Central memory CD8-positive, alpha-beta T cell (primary cell): ENCODE data around the gene ACTA2.

Experiments
- ATAC-seq: fragments of 150-1000 bp; cut with Tn5 transposase; replicated peaks from 2 replicates; pipeline ENCODE4 v1.10.0; 2022; ENCODE audit warnings: mild to moderate bottlenecking, moderate FRiP score, moderate number of reproducible peaks; ENCODE audit not compliant: poor library complexity, severe bottlenecking; ENCODE audit errors: extremely low read depth
- DNase-seq, 2 donors: peaks; one replicate each; pipeline ENCODE4 v3.0.0; 2021; ENCODE audit warnings: low spot score in 2 of 2
- H3K27ac Mint-ChIP-seq: one replicate; pipeline ENCODE4 v1.8.0; 2022; ENCODE audit warnings: low read depth, mild to moderate bottlenecking, moderate library complexity, mixed read lengths
- H3K27me3 Mint-ChIP-seq: one replicate; pipeline ENCODE4 v1.8.0; 2022; ENCODE audit warnings: mixed read lengths
- H3K36me3 Mint-ChIP-seq: one replicate; pipeline ENCODE4 v1.8.0; 2022; ENCODE audit warnings: mild to moderate bottlenecking, moderate library complexity, mixed read lengths; ENCODE audit not compliant: insufficient read depth
- H3K4me1 Mint-ChIP-seq: one replicate; pipeline ENCODE4 v1.8.0; 2022; ENCODE audit warnings: mixed read lengths
- H3K4me3 Mint-ChIP-seq: one replicate; pipeline ENCODE4 v1.8.0; 2022; ENCODE audit warnings: mild to moderate bottlenecking, moderate library complexity, mixed read lengths
- H3K9me3 Mint-ChIP-seq: one replicate; pipeline ENCODE4 v1.8.0; 2022; ENCODE audit warnings: mixed read lengths

ACTA2 gene

DNA sequence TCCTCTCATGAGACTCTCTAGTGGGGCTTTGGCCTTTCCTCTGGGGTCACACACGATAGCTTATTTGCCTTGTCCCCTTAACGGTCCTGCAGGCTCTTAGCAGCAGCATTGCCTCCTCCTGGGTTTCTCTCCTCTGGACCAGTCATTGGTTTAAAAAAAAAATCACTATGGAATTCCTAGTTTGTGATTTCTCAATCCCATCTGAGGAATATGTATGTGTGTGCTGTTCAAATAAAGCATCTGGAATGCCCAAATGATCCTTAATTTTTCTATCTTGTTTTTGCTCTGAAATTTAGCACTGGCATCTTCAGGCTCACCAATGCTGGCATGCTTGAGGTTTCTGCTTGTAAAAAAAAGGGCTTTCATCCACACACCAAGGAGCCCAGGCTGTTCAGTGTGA is 30.5 kb downstream of the ACTA2 start:
- Mint-ChIP-seq H3K4me1 (no peaks in the 10 kb centered on the region), H3K36me3 (peaks cover 32% of the 10 kb centered on the region), H3K27ac (no peak overlapping the region), H3K27me3 (no peaks in the 10 kb centered on the region), H3K4me3 (no peak overlapping the region), H3K9me3 (no peaks in the 10 kb centered on the region)
- no peak for DNase-seq
- no peak for ATAC-seq

DNA sequence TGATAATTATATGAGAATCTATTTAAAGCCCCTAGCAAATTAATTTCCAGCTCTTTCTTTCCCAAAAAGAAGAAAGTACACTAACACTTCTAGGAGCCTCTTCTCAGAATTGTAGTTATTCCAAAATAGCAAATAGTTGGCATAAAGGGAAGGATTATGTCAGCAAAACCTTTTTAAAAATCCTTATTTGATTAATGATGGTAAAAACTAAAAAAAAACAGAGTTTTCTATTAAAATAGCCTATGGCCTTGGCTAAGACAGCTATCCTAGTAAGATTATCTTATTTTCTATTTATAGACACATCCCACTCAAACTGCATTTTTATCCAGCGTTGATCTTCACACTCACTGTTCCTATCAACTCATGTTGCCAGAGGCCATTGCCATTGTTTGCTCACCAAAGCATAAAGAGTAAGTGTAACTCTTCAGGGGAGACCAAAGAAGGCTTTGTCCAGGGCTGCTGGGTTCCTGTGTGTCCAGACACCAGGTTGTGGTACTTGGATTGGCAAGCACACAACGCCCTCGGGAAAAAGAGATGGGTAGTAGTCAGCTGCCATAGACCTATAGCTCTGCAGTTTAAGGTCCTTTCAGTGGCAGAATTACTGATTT is 31.5 kb downstream of the ACTA2 start:
- ATAC-seq, result no peak
- Mint-ChIP-seq H3K36me3 (peaks cover 25% of the 10 kb centered on the region), H3K4me1 (no peaks in the 10 kb centered on the region), H3K4me3 (no peak overlapping the region), H3K27me3 (no peaks in the 10 kb centered on the region), H3K27ac (no peak overlapping the region), H3K9me3 (no peaks in the 10 kb centered on the region)
- no peak for DNase-seq

DNA sequence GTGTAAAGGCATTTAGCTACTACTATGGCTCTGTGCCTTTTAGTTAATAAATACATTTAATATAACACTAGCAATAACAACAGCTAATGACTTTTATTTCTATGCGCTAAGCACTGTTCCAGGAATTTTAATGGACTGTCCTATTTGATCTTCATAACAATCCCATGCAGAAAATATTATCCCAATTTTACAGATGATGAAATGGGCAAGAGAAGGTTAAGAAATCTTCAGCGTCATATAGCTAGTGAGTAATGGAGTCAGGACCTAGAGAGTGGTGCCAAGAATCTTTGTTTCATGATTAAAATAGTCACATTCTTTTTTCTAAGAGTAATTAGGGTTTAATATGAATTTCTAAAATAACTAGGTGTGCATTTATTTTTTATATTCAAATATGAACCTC is 32.4 kb downstream of the ACTA2 start:
- DNase-seq (no peak), ATAC-seq (no peak)
- H3K9me3 Mint-ChIP-seq, result no peaks in the 10 kb centered on the region
- H3K36me3 Mint-ChIP-seq, result peaks cover 22% of the 10 kb centered on the region
- H3K4me3 Mint-ChIP-seq, result no peak overlapping the region
- H3K27me3 Mint-ChIP-seq, result no peaks in the 10 kb centered on the region
- no peak overlapping the region for H3K27ac Mint-ChIP-seq
- H3K4me1 Mint-ChIP-seq, result no peaks in the 10 kb centered on the region

DNA sequence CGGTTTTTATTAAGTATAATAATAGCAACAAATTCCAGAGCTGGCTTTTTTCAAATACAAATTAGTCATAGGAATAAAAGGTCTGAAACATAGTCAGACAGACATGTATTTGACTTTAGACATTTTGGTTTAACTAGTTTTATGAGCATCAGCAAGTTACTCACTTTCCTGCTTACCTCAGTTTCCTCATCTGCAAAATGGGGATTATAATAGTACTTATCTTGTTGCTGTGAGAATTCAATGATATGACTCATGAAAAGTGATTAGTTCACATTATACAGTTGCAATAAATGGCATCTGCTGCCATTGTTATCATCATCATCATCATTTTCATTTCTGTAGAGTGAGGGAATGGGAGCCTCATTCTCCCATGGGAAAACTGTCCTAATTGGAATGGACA is 33.5 kb downstream of the ACTA2 start:
- no peak for ATAC-seq
- Mint-ChIP-seq H3K36me3 (peaks cover 20% of the 10 kb centered on the region), H3K27me3 (no peaks in the 10 kb centered on the region), H3K4me3 (no peak overlapping the region), H3K27ac (no peak overlapping the region), H3K9me3 (no peaks in the 10 kb centered on the region), H3K4me1 (no peaks in the 10 kb centered on the region)
- DNase-seq, result no peak

DNA sequence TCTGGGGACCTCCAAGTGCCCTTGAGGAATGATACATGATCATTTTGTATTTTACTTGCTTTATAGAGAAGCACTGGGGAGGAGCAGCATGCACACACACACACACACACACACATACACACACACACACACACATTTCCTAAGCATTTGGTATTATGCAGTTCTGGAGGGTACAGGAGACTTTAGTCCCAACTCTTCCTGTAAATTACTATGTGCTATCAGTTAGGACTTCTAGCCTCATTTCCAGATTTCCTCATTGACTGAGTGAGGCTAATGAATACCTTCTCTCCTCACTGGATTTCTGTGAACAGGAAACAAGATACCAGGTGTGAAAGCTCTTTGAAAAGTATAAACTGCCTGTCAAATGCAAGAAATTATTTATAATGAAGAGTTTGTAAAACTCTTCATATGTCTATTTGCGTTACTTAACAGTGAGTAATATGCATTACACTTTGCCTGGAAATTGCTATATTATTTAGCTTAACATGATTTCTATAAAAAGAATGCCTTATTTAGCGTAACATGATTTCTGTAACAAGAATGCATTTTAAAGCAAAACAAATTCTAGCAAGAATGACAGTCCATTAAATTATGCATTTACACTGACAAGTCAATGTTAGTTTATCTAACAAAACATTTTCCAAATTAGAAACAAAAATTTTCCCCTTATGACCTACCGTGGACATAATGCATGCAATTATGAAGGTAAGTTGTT is 34.2 kb downstream of the ACTA2 start:
- no peak for DNase-seq
- no peak for ATAC-seq
- Mint-ChIP-seq H3K27ac (no peak overlapping the region), H3K4me3 (no peak overlapping the region), H3K9me3 (no peaks in the 10 kb centered on the region), H3K36me3 (peaks cover 20% of the 10 kb centered on the region), H3K27me3 (no peaks in the 10 kb centered on the region), H3K4me1 (no peaks in the 10 kb centered on the region)

DNA sequence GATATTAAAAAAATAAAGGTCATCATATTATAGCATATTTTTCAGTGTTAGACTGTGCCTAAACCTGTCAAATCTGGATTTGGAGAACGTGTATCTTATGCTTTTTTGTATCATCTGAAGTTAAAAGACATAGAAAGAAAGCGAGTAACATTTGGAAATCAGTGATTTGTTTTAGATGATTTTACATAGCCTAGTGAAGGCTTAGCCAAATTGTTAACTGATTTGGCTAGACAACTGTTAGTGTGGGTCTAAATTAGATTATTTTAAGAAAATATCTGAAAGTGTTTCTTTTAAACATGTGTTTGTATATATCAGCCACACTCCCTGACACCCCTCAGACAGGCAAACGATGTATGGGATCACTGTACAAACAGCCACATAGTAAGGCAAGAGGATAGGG is 35.6 kb downstream of the ACTA2 start:
- no peak overlapping the region for H3K27ac Mint-ChIP-seq
- DNase-seq (no peak), ATAC-seq (no peak)
- H3K4me3 Mint-ChIP-seq, result no peak overlapping the region
- H3K9me3 Mint-ChIP-seq, result no peaks in the 10 kb centered on the region
- H3K27me3 Mint-ChIP-seq, result no peaks in the 10 kb centered on the region
- no peaks in the 10 kb centered on the region for H3K4me1 Mint-ChIP-seq
- peaks cover 18% of the 10 kb centered on the region for H3K36me3 Mint-ChIP-seq

DNA sequence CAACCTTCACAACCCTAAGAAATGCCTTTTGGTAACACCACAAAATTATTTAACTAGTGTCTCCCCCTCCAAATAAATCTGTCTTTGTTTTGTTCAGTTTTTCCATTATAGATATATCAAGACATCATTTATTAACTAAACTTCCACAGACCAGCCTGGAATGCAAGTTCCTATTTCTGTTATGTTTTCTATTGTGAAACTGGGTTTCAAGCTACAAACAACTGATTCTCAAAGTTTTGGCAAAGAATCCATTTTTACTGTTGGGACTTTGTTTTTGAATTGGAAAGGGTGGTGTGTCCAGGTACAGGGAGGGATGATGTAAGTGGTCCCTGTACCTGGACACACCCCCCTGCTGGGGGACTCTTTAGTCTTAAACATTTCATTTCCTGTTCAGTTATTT is 36.3 kb downstream of the ACTA2 start:
- H3K9me3 Mint-ChIP-seq, result no peaks in the 10 kb centered on the region
- H3K27me3 Mint-ChIP-seq, result no peaks in the 10 kb centered on the region
- no peak overlapping the region for H3K4me3 Mint-ChIP-seq
- ATAC-seq (no peak), DNase-seq (no peak)
- H3K27ac Mint-ChIP-seq, result no peak overlapping the region
- peaks cover 21% of the 10 kb centered on the region for H3K36me3 Mint-ChIP-seq
- H3K4me1 Mint-ChIP-seq, result no peaks in the 10 kb centered on the region

DNA sequence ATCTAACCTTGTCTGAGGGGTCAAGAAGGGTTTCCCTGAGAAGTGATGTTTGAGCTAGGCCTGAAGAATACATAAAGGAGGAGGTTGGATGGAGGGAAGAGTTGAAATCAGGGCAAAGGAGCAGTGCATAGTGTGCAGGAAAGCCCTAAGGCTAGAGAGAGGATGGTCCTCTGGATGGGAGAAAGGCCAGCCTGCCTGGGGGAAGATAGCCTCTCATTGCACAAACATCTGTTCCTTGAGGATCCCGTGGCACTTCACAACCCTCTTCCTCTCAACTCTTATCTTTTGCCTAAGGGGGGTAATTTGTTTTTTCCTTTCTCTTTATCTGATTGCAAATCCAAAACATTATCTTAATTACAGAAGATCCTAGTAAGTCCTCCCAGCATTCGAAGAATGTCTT is 36.8 kb downstream of the ACTA2 start:
- H3K27ac Mint-ChIP-seq, result no peak overlapping the region
- H3K4me3 Mint-ChIP-seq, result no peak overlapping the region
- no peaks in the 10 kb centered on the region for H3K9me3 Mint-ChIP-seq
- ATAC-seq, result no peak
- H3K4me1 Mint-ChIP-seq, result no peaks in the 10 kb centered on the region
- H3K27me3 Mint-ChIP-seq, result no peaks in the 10 kb centered on the region
- DNase-seq, result no peak
- H3K36me3 Mint-ChIP-seq, result peaks cover 23% of the 10 kb centered on the region

DNA sequence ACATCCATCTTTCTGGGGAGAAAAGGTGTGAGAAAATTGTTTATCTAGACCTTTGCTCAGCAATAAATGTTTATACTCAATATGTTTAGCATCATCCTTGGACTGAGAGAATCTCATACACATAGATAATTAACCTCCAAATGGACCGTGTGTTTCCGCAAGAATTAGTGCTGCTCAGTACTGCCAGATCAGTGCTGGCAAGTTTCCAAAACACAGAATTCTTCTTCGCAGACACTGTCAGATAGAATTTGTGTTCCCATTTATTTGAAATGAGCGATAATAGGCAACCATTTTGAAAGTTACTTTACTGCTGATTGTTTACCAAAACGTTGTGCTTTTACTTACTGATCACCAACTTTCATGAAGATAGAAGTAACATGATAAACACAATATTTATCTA is 38.8 kb downstream of the ACTA2 start:
- Mint-ChIP-seq H3K27ac (no peak overlapping the region), H3K4me3 (no peak overlapping the region), H3K36me3 (peaks cover 29% of the 10 kb centered on the region), H3K27me3 (no peaks in the 10 kb centered on the region), H3K9me3 (no peaks in the 10 kb centered on the region), H3K4me1 (no peaks in the 10 kb centered on the region)
- ATAC-seq (no peak), DNase-seq (no peak)

DNA sequence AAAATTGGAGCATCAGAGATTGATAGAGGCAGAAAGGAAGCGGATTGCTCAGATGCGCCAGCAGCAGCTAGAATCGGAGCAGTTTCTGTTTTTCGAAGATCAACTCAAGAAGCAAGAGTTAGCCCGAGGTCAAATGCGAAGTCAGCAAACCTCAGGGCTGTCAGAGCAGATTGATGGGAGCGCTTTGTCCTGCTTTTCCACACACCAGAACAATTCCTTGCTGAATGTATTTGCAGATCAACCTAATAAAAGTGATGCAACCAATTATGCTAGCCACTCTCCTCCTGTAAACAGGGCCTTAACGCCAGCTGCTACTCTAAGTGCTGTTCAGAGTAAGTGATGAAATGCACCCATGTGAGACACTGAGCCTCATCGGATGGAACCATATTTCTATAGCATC is 39.4 kb downstream of the ACTA2 start:
- DNase-seq (no peak), ATAC-seq (no peak)
- H3K9me3 Mint-ChIP-seq, result no peaks in the 10 kb centered on the region
- H3K4me1 Mint-ChIP-seq, result no peaks in the 10 kb centered on the region
- H3K36me3 Mint-ChIP-seq, result peaks cover 36% of the 10 kb centered on the region
- no peak overlapping the region for H3K4me3 Mint-ChIP-seq
- no peaks in the 10 kb centered on the region for H3K27me3 Mint-ChIP-seq
- H3K27ac Mint-ChIP-seq, result no peak overlapping the region

DNA sequence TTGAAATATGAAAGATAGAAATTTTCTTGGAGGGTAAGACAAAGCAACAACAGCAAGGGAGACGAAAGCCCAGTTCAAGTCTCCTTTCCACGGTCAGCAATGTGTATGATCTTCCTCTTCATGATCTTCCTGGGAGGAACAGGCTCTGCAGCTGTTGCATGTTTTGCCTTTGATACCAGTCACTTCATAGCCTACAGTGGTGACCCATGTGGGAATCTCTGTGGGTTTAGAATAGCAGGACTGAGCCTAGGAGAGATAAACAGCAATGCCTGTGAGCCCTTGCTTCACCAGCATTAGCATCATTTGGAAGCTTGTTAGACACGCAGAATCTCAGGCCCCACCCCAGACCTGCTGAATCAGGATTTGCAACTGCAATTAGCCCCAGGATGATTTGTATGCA is 40.7 kb downstream of the ACTA2 start:
- Mint-ChIP-seq H3K4me1 (peaks cover 3% of the 10 kb centered on the region), H3K4me3 (no peak overlapping the region), H3K27ac (peak overlapping the region; percentile 5), H3K36me3 (peaks cover 37% of the 10 kb centered on the region), H3K9me3 (no peaks in the 10 kb centered on the region), H3K27me3 (no peaks in the 10 kb centered on the region)
- DNase-seq (no peak), ATAC-seq (no peak)

DNA sequence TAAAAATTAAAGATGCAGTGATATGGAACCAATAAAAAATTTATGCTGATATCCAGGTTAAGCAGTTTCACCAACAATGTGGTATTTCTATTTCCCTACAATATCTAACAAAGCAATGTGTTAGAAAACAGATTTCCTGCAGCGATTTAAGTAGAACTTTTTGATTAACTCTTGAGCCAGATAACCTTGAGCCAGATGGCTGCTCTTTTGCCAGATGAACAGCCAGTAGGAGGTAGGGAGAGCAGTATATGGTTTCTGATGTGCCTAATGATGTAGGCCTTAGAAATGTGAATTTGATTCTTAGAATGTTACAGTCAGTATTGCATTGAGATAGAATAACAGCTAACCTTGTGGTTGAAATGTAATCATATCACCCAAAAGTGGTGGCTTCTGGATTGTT is 41.5 kb downstream of the ACTA2 start:
- DNase-seq, result no peak
- Mint-ChIP-seq H3K27me3 (no peaks in the 10 kb centered on the region), H3K4me3 (no peak overlapping the region), H3K27ac (no peak overlapping the region), H3K9me3 (no peaks in the 10 kb centered on the region), H3K36me3 (peaks cover 41% of the 10 kb centered on the region), H3K4me1 (peaks cover 5% of the 10 kb centered on the region)
- no peak for ATAC-seq

DNA sequence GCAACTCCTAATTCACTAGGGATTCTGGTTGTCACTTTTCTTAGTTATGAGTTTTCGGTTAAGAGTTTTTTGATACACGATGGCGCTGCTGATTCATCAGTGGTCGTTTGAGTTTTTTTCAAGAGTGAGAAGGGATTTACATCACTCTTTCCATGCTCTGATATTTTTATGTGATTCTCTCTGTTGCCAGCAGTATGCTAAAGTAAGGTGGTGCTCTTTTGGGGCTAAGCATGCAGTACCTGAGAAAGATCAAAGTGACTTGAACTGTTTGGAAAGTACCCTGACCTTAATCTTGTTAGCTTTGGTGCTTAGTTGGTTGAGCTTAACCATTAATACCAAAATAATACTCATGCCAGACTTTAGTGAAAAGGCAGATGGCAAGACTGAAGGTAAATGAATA is 44.4 kb downstream of the ACTA2 start:
- Mint-ChIP-seq H3K27ac (no peak overlapping the region), H3K27me3 (no peaks in the 10 kb centered on the region)

More for the DNA sequence above, 44.4 kb downstream of the ACTA2 start:
- H3K9me3 Mint-ChIP-seq, result no peaks in the 10 kb centered on the region
- peaks cover 5% of the 10 kb centered on the region for H3K4me1 Mint-ChIP-seq
- no peak for ATAC-seq
- H3K36me3 Mint-ChIP-seq, result peaks cover 51% of the 10 kb centered on the region
- DNase-seq, result no peak
- no peak overlapping the region for H3K4me3 Mint-ChIP-seq
